Neural progenitor cell (in vitro differentiated cells): ENCODE results near the gene FOXD4L5.
"Not testable (repeated sequence)": the region's sequence is repeated elsewhere in the genome, so short reads cannot be mapped to it uniquely, and the experiment has no call there.

ENCODE experiments used
- CTCF ChIP-seq: fragments of 200-600 bp; sonication (generic); IDR thresholded peaks from 2 replicates; pipeline ENCODE4 v1.5.1; 2017; ENCODE audit warnings: antibody characterized with exemption, mild to moderate bottlenecking
- EZH2 ChIP-seq: fragments of 200-600 bp; sonication (generic); IDR thresholded peaks from 2 replicates; pipeline ENCODE4 v1.6.1; 2017; ENCODE audit warnings: antibody characterized with exemption, mild to moderate bottlenecking, moderate library complexity
- EZH2phosphoT487 ChIP-seq: fragments of 200-600 bp; sonication (generic); IDR thresholded peaks from 2 replicates; pipeline ENCODE4 v1.6.1; 2017; ENCODE audit warnings: antibody characterized with exemption

- not testable (repeated sequence) for TF ChIP-seq CTCF, EZH2phosphoT487
- TF ChIP-seq EZH2 = peak; percentile 34
These were observed 1.1 kb downstream of the FOXD4L5 start for GRCh38 chr9:65283943-65284342.
